Measurements from ENCODE around the gene CDC42. TPM values are rescaled to one million over a fixed set of nuclear protein-coding genes. Genes with fewer than 3 reads are reported as not detected.
A peak's percentile ranks its signal among the peaks of the same experiment; 100 is the strongest.

Gene CDC42
- total and polyA plus RNA-seq, 7 donors, result 173 to 375 (median 246) TPM

DNA sequence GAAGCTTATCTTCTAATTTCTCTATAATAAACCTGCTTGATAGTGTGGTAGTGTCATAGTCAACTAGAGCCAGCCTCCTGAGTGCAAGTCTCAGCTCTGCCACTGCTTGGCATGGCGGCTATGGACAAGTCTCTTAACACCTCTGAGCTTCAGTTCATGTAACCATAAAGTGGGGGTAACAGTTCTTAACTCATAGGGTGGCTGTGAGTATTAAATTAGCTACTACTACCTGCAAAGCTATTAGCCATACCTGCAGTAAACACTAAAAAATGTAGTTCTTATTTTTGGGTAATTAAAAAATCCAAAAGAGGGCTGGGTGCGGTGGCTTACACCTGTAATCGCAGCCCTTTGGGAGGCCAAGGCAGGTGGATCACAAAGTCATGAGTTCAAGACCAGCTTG lies 2.2 kb upstream of the CDC42 start:
- no peaks in the 10 kb centered on the region for H3K27me3 ChIP-seq
- H3K4me1 ChIP-seq, result peaks cover 0 to 18% (median 16%) of the 10 kb centered on the region in 4 donors
- H3K4me3 ChIP-seq, result no peak overlapping the region
- WGBS, 2 donors, result 96% methylated on average over 3 of the region's 3 CpGs
- H3K27ac ChIP-seq, result no peak overlapping the region
- no peaks in the 10 kb centered on the region for H3K36me3 ChIP-seq
- no peak for DNase-seq
- intact Hi-C loops (cut with DNase I), result no loop called here
- no peak for TF ChIP-seq CTCF (IDR thresholded peaks at IDR 0.05)
- TF ChIP-seq EP300 (IDR thresholded peaks at IDR 0.05), result no peak
- TF ChIP-seq POLR2A (IDR thresholded peaks at IDR 0.05), result no peak
- no peak for TF ChIP-seq POLR2AphosphoS5 (IDR thresholded peaks at IDR 0.05)
- H3K9me3 ChIP-seq, result no peaks in the 10 kb centered on the region

DNA sequence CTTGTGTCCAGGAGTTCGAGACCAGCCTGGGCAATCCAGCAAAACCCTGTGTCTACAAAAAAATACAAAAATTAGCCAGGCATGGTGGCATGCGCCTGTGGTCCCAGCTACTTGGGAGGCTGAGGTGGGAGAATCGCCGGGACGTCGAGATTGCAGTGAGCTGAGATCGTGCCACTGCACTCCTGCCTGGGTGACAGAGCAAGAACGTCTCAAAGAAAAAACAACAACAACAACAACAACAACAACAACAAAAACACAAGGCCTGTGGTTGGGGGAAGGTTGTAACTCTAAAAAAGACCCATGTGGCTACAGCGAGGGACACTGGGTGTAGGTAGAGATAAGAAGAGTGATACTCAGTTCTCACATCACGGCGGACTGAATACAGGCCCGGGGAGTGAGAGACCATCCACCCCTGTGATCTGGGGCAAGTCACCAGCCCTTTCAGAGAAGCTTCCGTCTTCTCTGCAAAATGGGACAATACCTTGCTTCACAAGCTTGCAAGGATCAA lies 848 bp upstream of the CDC42 start:
- Histone ChIP-seq H3K27ac (peak overlapping the region in 2 of 4 donors; percentile 99 to 100), H3K4me1 (peaks cover 0 to 32% (median 30%) of the 10 kb centered on the region in 4 donors), H3K36me3 (no peaks in the 10 kb centered on the region), H3K9me3 (no peaks in the 10 kb centered on the region), H3K4me3 (no peak overlapping the region), H3K27me3 (no peaks in the 10 kb centered on the region)
- intact Hi-C loops (cut with DNase I), result loop anchor here (2.0 kb wide), 1 partner anchor 21 kb away; no protein-coding TSS in a partner anchor
- WGBS, 2 donors, result 86 to 92% methylated on average over 13 of the region's 13 CpGs
- TF ChIP-seq EP300 (IDR thresholded peaks at IDR 0.05), result no peak
- no peak for DNase-seq

- intact Hi-C loops (cut with DNase I), result loop anchor here (2.0 kb wide), 1 partner anchor 22 kb away; no protein-coding TSS in a partner anchor
- TF ChIP-seq EP300 (IDR thresholded peaks at IDR 0.05), result no peak
- no peak for TF ChIP-seq CTCF (IDR thresholded peaks at IDR 0.05)
- TF ChIP-seq POLR2AphosphoS5 (IDR thresholded peaks at IDR 0.05), result peak in 3 of 4 donors; percentile 21 to 53 (median 35)
- TF ChIP-seq POLR2A (IDR thresholded peaks at IDR 0.05), result no peak
- Histone ChIP-seq H3K9me3 (no peaks in the 10 kb centered on the region), H3K4me3 (peak overlapping the region; percentile 90 to 96 (median 96)), H3K4me1 (peaks cover 0 to 47% (median 44%) of the 10 kb centered on the region in 4 donors), H3K27me3 (no peaks in the 10 kb centered on the region), H3K27ac (peak overlapping the region; percentile 95 to 100 (median 100)), H3K36me3 (peaks cover 0 to 9% (median 0%) of the 10 kb centered on the region in 4 donors)
- DNase-seq, result peak; percentile 78
- 0% methylated on average over 70 of the region's 70 CpGs for WGBS, 2 donors
These were observed 730 bp downstream of the CDC42 start for GRCh38 chr1:22053017-22053860.

DNA sequence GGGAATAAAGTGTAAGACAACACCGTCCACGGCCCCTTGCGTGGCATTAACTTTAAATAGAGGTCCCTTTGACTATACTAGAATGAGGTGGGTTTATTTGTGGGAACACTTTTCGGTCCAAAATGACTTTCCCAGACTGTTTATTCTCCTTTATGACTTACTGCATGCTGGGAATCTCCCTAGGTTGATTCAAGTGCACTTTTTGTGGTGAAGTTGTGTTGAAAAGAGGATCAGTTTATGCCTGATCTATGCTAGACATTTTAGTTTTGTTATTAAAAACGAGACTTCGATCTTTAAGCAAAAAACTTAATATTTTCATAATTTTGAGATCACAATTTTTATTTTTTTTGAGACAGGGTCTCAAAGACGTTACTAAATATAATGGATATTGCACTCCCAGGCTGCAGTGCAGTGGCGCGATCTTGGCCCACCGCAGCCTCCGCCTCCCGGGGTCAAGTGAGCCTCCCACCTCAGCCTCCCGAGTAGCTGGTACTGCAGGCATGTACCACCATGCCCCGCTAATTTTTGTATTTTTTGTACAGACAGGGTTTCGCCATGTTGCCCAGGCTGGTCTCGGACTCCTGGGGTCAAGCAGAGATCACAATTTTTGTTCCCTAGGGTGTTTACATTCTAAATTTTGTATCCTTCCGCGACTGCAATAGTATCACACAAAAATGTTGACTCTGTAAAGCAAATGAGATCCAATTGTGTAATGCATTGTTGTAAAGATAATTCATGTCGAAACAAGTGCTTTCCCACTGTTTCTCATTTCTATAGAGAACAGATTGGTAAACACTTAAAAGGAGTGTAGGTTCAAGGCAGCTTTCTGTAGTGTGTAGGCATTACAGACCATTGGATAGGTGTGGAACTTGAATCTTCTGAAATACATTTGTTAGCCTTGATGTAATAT lies 1.6 kb downstream of the CDC42 start:
- no peaks in the 10 kb centered on the region for H3K27me3 ChIP-seq
- no peak for TF ChIP-seq POLR2A (IDR thresholded peaks at IDR 0.05)
- no peak for TF ChIP-seq POLR2AphosphoS5 (IDR thresholded peaks at IDR 0.05)
- TF ChIP-seq EP300 (IDR thresholded peaks at IDR 0.05), result no peak
- no peak for TF ChIP-seq CTCF (IDR thresholded peaks at IDR 0.05)
- peaks cover 0 to 9% (median 0%) of the 10 kb centered on the region in 4 donors for H3K36me3 ChIP-seq

More for the DNA sequence above, 1.6 kb downstream of the CDC42 start:
- H3K4me1 ChIP-seq, result peaks cover 0 to 55% (median 53%) of the 10 kb centered on the region in 4 donors
- no peak for DNase-seq
- 39 to 50% methylated on average over 19 of the region's 19 CpGs for WGBS, 2 donors
- peak overlapping the region; percentile 95 to 100 (median 100) for H3K27ac ChIP-seq
- H3K9me3 ChIP-seq, result no peaks in the 10 kb centered on the region
- H3K4me3 ChIP-seq, result peak overlapping the region; percentile 90 to 96 (median 96)
- intact Hi-C loops (cut with DNase I), result loop anchor here (2.0 kb wide), 1 partner anchor 23 kb away; no protein-coding TSS in a partner anchor
